Umbilical cord (tissue), 2 donors: ENCODE results near the gene ATG9A. TPM values are rescaled to one million over a fixed set of nuclear protein-coding genes. Genes with fewer than 3 reads are reported as not detected.
A peak's percentile ranks its signal among the peaks of the same experiment; 100 is the strongest.

ENCODE experiments used
- DNase-seq: peaks from one replicate; pipeline ENCODE4 v3.0.0-alpha.2; 2015; ENCODE audit warnings: low spot score
- total RNA-seq: library from RNA; depleted of rRNA; stranded (reverse); fragments of >200 nt; gene quantifications from one replicate; pipeline ENCODE4 v1.2.3, GENCODE V29; 2014; ENCODE audit warnings: low replicate concordance; ENCODE audit not compliant: insufficient read depth

ATG9A gene
- total RNA-seq, 1 donor from 2014 or later, result 83.3 TPM

DNA sequence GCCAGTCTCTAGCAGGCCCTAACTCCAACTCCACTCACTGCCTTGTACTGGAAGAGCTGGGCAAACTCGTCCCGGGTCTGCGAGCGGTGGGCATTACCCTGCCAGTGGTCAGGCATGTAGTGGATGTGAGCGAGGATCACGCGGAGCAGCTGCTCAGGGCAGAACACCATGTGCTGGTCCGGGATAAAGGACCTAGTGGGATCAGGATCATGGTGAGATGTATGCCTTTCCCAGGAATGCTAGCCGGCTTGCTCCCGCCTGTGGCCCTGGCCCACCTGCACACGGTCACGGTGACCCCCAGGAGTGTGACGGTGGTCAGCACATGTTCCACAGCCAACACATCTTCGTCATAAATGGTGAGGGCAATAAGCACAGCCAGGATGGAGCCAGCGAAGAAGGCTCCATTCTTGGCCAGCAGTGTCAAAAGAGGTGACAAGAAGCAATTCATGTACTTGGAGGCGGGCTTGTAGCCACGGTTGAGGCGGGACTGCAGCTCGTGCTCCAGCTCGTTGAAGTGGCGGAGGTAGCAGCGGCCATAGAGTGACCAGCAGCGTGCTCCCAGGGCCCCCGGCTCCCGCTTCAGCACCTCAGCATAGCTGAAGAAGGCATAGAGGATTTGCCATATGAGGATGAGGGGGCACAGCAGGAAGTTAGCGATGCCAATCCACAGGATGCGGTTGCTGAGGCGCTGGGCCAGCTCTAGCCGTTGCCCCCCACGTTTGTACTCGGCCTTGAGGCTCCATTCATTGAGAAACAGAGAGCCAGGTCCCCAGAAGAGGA, 5.4 kb downstream of the ATG9A start:
- DNase-seq, result no peak

DNA sequence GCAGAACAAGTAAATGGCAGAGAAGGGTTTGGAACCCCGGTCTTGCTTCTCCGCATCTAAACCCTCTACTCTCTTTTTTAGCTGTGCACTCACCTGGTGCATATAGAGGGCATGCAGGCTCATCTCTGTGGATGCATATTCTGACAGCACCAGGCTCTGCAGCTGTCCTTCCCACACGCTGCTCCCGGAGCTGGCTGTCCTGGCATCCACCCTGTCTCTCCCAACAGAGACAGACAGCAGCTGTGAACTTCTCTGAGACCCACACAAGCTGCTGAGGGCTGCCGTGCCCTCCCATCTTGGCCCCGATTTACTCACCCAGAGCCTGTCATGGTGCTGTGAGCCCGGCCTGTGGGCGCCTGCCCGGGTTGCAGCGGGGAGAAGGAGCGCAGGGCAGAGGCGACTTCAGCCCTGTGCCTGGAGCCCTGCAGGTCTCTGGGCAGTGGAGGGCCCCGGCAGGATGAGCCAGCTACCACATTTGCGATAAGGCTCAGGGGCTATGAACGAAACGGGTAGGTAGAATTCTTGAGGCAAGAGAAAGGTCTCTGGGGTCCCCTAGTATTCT, 7.4 kb downstream of the ATG9A start:
- no peak for DNase-seq

DNA sequence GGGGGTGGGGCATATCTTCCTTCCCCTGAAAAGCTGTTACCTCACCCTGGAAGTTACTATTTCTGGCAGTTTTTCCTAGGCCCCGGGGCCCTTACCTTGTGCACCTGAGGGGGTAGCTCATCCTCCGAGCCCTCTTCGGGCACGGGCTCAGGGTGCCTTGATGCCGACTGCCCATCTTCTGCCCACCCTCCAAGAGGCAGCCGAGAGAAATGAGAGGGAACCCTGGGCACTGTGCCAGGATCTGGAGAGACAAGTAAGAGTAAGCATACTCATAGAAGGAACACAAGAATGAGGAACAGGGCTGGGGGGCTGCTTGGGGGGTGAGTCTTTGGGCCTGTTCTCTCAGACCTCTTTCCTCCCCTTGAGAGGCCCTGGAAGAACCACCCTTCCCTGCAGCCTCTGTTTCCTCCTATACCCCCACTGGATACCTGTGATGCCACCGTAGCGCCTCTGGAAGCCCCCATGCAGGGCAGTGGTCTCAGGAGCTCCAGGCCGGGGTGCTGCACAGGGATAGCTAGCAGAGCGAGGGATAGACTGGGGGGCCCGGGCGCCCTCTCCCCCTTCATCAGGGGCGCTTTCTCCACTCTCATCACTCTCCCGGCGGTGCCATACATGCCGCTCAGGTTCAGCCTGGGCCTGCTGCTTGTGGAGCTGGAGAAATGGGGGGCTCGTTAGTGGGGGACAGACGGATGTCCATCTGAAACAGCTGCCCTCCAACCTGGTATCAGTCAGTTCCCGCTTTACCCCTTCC, 8.6 kb downstream of the ATG9A start:
- no peak for DNase-seq

DNA sequence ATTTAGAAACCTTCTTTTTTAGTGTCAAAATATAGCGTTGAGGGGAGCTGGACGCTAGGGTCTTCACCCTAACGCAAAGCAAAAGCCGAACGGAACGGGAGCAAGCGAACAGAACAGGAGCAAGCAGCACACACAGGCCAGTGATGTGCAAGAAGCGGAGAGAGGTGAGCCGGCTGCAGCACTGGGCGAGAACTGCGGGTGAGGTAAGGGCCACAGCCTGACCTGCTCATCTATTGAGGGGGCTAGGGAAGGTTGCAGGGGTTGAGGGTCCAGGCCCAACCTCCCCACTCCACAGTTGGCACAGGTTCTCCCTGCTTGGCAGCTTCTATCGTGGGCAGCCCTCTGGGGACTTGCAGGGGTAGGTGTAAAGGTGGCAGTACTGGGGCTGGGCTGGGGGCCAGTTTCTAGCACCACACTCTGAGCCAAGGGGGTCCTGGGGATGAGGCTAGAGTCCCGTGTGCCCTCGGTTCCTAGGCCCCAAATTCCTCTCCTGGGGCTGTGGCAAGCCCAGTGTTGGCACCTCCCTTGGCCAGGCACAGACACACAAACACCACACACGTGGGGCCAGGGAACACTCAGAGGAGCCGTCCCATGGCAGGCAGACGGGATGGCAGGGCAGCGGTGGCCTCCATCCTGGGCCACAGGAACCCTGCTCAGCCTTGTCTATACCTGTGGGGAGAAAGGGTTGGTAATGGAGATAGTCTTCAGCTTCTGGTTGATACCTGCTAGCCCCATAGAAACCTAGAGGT, 9.5 kb downstream of the ATG9A start:
- DNase-seq, result no peak

DNA sequence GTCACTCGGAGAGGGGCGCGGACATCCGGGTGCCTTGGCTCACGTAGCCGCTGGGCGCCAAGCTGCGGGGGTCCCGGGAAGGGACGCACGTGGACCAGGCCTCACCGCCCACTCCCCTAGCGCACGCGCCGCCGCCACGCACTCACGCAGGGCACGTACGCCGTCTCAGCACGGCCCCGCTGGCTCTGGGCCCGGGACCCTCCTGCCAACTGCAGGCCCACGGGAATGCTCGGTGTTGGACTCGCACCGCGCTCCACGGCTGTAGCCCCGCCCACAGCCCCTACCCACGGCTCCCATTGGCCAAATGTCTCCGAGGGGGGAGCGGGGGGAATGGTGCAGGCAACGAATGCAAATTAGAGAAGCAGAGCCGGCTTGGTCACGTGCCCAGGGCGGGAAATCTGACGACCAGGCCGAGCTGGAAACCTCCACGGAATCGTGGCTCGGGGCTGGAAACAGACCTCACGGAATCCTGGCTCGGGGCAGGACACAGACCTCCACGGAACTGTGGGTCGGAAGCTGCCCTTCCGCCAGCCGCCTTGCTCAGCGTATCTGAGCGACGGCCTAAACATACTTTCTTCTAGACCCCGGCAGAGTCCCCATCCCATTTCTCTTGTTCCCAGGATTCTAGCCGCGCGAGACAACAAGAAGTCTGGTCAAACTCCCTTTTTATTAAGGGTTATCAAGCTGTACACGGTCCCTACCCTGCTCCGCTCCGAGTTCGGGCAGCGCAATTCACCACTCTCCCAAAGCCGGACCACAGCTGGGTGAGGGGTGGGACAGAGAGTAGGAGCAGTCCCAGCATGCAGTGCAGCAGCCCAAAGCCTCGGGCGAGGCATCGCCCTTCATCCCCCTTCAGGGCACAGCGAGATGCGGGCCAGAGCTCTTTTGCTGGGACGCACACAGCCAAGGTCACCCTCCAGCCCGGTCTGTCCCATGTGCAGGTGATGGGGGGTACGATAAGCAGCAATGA, 10.4 kb downstream of the ATG9A start, which contains the start of gene ABCB6:
TSS of gene ABCB6 (minus strand) at position 227 of the 970 bp plus-strand sequence. CDS start 285 bp downstream, outside the sequence.
- peak; percentile 99 for DNase-seq

DNA sequence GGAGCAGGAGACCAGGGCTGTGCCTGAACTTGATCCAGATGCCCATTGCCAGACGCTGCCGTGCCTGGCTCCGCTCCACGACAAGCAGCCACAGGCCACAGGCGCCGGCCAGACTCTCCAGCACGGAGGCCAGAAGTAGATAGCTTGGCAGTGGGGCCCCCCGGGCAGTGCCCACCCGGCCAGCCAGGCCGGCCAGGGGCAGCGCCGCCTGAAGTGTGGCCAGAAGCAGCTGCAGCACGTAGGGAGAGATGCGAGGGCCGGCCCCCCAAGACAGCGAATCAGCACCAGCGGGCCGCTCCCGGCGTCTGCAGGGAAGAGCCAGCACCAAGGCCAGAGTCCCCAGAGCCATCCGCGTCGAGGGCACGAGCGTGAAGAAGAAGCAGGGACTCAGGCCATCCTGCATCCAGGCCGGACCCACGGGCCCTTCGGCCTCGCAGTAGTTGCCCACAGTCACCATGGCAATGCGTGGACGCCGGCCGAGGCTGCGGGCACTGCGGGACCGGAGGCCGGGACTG, 11.2 kb downstream of the ATG9A start:
- DNase-seq, result peak; percentile 80

DNA sequence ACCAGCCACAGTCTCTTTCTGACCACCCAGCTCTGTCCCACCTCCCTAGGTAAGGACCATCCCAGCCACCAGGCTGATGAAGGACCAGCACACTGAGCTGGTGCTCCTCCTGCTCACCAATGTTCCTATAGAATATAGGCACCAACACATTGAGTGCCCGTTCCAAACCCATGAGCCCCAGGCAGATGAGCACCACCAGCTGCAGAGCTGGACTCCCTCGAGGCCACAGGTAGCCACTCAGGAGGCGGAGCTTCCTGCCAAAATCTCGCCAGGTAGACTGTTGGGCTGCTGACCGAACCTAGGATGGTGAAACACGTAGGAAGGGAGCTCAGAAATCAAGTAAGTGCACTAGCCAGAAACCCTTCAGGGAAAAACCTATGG, 12.9 kb downstream of the ATG9A start:
- DNase-seq, result no peak

DNA sequence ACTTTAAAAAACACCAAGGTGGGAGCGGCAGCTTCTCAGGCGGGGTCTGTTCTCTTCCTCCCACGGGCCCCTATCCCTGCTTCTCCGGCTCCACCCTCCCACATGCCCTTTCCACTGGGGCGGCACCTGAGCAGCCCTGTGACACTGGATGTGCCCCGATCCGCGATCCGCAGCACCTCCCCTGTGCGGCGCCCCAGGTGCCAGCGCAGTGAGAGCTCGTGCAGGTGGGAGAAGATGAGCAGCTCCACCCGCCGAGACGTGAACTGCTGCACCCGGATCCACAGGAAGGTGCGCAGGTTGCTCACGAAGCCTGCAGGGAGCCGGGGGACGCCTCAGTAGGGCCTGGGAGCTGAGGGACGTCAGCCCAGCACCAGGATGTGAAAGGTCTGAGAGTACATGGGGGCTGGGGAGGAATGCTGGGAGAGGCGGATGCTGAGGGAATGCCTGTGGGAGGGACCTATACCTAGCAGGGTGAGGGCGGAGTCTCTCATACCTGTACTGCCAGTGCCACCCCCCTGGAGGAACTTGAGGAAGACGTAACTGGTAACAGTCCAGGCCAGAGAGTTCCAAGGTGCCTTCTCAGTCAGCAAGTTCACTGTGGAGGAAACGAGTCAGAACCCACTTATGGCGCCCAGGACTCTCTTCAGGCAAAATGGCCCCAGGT, 13.4 kb downstream of the ATG9A start:
- no peak for DNase-seq

DNA sequence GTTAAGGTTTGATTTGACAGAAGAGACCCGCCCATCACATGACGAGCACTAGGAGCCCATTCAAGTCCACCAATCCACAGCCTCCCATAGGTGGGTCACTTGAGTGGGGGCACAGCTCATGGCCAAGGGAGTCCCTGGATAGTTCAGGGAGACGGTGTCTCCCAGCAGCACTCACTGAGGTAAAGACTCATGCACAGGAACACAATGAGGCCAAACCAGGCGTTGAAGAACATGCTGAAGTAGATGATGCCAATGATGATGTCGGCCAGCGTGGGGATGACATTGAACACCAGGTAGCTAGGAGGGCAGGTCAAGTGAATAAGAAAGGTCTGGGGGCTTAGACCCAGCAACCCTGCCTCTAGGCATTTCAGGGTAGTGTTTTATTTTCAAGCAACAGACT, 14.7 kb downstream of the ATG9A start:
- no peak for DNase-seq

DNA sequence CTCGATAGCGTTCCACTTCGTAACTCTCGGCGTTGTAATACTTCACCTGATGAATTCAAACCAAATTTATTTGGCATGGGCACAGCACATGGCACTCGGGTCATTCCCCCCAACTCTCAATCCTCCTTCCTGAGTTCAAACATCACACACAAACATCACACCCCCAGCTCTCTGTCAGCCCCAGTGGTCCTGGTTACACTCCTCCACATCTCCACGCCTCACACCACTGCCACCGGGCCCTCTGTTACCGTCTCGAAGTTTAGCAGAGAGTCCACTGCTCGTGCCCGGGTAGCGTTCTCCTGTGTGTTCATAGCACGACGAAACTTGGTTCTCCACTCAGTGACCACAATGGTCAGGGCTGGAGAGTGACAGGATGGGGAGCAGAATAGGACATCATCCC, 15.3 kb downstream of the ATG9A start:
- DNase-seq, result no peak

DNA sequence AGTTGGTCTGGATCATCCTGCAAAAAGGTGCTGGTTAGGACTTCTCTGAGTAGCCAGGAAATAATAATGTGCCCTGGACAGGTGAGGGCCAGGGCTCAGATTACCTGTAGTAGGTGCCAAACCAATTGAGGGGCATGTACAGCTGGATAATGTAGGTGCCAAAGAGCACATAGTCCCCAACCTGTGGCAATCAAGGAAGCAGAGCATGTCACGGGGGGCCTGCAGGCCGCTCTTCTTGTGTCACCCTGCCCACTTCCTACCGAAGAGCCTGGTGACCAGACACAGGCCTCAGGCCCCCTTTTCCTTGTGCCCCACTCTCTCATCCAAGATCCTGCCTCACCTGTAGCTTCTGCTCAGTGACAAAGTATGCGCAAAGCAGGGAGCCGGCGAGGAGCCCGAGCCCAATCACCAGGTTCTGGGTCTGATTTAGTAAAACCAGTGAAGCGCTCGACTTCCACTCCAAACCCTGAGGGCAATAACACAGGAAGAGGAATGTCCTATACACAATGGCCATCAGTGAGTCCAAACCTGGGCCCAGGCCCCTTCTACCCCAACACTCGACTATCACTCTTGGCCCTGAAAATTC, 15.9 kb downstream of the ATG9A start:
- no peak for DNase-seq

DNA sequence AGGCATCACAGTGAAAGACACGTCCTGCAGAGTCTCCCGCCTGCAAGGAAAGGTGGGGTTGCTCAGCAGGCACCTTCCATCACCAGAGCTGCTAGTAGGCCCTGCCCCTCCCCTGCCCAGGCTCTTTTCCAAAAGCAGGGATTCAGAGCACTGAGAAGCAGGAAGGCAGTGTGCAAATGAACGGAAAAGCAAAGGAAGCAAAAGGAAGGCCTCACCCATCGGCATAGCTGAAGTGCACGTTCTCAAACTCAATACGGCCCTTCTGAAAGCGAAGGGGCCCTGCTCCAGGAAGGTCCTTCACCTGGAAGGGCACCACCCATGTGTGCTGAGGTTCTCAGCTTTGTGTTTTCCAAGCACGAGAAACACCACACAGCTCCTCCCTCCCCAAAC, 16.4 kb downstream of the ATG9A start:
- no peak for DNase-seq

DNA sequence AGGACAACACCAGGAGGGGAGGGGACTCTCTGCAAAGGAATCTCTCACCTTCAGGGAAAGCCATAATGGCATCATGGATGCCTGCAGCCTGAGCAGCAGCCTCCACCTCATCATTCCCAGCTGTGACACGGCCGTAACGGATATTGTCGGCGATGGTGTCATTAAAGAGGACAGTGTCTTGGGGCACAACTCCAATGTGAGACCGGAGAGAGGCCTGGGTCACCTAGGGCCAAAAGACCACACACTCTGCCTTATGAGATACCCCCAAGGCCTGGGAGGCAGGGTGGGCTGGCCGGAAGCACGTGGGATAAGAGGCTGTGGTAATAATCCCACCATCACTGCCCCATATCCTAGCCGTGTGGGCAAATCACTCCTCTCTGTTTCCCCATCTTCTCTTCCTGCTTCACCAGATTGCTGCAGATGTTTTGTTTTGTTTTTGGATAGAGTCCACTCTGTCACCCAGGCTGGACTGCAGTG, 18.5 kb downstream of the ATG9A start:
- no peak for DNase-seq

DNA sequence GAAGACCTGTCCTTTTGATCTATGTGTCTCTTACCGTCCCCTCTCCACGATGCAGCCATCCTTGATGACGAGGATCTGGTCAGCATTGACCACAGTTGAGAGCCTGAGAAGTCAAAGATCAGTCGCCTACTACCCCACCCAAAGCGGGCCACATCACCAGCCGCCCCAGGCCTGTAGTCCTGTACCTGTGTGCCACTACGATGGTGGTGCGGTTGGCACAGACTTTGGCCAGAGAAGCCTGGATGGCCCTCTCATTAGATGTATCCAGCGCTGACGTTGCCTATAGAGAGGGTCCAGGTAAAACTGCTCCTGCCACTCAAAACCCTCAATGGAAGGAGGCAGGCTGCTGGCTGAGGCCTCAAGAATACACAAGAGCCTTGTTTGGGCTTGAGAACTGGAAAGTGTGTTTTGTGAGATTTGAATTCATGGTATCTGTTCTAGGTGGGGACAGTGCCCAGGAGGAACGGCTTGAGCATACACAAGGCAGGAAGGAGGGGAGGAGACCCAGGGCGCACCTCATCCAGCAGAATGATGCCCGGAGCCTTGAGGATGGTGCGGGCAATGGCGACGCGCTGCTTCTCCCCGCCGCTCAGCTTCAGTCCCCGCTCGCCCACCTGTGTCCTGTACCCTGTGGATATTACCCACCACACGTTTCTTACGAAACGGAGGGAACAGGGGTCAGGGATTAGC, 19.1 kb downstream of the ATG9A start:
- DNase-seq, result no peak

DNA sequence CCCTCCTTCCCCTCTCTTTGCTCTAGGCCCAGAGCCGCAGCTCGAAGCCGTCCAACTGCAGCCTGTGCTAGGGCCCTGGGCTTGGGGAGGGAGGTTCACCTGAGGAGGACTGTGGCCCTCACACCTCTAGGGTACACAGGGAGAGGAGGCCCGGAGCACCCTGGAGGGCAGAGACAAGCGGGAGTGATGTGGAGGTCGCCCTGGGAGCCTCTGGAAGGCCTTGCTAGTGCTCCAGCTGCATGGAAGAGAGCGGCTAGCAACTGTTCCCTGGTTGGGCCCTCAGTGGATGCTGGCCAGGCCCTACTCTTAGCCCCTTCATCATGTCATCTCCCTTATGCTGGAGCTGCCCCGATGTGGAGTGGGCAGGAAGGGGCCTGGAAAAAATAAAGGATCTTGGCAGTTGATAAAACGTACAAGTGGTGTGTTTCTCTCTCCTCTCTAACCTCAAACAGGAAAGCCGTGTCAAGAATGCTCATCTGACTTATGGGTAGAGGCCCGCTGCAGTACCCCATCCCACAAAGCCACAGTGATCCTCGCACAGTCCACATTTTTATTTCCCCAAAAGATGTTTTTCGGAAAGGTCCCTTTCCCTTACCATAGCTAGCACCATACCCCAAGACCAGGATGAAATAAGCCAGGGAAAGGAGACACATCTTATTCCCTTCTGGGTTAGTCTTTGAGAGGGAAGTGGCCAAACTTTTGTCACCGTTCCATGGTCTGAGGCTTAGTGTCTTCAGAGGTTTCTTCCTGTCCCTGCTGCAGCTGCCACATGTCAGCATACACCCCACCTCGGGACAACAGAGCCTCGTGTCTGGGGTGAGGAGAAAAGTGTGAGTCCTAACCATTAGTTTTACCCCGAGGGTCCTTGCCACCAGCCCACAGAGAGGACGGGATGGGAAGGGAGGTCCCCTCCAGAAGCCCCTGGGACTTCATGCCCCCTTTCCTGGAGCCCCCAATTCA, 19.9 kb downstream of the ATG9A start:
- DNase-seq, result no peak

DNA sequence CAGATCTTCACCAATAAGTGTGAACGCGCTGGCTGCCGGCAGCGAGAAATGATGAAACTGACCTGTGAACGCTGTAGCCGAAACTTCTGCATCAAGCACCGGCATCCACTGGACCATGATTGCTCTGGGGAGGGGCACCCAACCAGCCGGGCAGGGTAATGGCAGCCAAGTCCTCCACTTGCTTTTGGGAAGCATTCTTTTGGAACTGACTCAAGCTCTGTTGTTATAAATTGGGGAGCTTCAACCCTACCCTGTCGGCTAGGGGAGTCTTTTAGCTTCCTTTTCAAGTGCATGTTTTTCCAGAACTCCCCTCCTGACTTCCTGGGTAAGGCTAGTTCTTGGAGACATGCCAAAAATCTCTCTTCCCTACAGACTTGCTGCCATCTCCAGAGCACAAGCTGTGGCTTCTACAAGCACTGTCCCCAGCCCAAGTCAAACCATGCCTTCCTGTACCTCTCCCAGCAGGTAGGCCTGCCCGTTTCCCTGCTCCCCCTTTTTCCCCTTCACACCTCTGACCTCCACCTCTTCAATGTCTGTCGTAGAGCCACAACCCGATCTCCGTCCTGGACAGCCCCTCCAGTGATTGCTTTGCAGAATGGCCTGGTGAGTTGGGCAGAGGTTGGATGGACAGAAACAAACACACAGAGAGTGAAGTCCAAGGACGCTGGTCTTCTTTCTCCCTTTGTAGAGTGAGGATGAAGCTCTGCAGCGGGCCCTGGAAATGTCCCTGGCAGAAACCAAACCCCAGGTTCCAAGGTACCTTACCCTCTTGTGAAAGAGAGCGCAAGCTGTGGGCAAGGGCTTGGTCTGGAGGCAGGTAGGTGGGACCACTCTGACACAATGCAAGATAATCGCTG, 21.3 kb downstream of the ATG9A start:
- peak; percentile 35 for DNase-seq
